Measurements from ENCODE around the gene H6PD.

Gene H6PD

GRCh38 chr1:9207086-9207485 lies 27.5 kb upstream of the H6PD start:
- DNase-seq (ENCODE audit: low read depth in 3 of 3), result no peak

DNA sequence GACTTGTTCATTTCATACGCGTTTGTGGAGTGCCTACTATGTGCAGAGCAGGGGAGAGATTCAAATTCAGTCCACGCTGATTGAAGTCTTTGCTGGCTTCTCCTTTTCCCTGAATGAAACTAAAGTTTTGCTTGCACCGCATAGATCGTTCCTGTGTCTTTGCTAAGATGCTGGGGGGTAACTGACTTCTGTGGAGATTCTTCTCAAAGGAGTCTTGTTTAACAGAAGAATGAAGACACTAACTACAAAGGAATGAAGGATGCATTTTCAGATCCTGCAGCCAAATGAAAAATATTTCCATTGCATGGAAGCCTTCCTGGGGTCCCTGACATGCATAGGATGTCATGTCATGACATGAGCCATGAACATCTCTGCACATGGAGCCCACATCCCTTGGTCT lies 26.9 kb upstream of the H6PD start:
- no peak for DNase-seq (ENCODE audit: low read depth in 3 of 3)

DNA sequence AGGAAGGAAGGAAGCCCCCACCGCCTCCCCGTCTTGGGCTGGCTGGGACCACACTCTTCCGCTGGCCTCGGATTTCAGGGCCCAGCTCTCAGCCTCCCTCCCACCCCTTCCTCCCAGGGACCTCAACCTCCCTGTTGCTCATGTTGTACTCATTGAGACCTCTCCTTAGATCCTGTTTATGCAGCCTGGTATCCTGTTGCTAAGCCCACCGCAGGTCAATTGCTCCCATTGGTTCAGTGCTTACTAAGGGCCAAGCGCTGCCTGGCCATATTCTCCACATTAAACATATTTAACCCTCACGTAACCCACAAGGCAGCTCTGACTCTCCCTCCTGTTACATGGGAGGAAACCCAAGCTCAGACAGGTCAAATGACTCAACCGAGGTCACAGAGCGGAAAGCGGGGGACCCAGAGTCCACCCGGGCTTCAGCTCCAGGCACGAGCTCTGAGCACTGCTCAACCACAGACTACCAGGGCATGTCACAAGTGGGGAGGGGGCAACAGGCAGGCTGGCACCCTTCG lies 23.2 kb upstream of the H6PD start:
- no peak for DNase-seq (ENCODE audit: low read depth in 3 of 3)

GRCh38 chr1:9212735-9213134 lies 21.8 kb upstream of the H6PD start:
- no peak for DNase-seq (ENCODE audit: low read depth in 3 of 3)

DNA sequence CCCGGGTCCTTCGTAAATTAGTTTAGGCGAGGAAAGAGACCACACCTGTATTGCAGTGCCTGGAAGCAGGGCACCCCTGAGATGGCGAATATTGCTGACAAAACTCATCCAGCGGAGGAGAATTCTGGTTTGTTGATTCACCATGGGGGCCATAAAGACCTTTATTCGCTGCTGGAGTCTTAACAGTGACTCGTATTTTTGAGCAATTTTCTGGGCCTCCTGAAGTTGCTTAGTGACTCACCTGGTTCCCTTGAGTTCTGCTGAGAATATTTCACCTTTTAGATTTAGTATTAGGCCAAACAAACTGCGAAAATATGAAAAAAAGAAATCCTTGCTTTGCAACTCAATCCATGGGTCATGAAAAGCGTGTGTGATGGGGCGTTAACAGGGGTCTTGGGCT lies 20.6 kb upstream of the H6PD start:
- no peak for DNase-seq (ENCODE audit: low read depth in 3 of 3)

GRCh38 chr1:9218917-9219316 lies 15.7 kb upstream of the H6PD start:
- DNase-seq (ENCODE audit: low read depth in 3 of 3), result no peak

DNA sequence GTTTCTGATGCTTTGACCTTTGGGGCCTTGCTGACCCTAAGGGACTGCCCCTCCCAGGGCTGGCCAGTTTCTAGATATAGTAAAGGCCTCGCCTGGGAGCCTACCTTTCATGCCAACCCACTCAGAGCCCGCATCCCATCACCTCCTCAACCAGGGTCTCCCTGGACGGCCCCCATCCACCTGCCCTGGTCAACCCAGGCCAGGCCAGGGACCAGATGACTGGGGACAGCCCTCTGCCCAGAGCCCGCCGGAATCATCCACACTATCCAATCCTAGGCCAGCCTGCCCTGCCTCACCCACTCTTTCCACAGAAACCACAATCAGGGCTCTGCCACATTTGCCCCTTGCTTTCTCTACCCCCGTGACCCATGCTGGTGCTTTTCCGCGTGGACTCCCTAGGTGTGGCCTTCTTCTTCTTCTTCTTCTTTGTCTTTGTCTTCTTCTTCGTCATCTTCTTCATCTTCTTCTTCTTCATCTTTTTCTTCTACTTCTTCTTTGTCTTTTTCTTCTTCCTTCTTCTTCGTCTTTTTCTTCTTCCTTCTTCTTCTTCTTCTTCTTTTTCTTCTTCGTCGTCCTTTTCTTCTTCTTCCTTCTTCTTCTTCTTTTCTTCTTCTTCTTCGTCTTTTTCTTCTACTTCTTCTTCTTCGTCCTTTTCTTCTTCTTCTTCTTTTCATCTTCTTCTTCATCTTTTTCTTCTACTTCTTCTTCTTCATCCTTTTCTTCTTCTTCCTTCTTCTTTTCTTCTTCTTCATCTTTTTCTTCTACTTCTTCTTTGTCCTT lies 11.5 kb upstream of the H6PD start:
- DNase-seq (ENCODE audit: low read depth in 3 of 3), result no peak

DNA sequence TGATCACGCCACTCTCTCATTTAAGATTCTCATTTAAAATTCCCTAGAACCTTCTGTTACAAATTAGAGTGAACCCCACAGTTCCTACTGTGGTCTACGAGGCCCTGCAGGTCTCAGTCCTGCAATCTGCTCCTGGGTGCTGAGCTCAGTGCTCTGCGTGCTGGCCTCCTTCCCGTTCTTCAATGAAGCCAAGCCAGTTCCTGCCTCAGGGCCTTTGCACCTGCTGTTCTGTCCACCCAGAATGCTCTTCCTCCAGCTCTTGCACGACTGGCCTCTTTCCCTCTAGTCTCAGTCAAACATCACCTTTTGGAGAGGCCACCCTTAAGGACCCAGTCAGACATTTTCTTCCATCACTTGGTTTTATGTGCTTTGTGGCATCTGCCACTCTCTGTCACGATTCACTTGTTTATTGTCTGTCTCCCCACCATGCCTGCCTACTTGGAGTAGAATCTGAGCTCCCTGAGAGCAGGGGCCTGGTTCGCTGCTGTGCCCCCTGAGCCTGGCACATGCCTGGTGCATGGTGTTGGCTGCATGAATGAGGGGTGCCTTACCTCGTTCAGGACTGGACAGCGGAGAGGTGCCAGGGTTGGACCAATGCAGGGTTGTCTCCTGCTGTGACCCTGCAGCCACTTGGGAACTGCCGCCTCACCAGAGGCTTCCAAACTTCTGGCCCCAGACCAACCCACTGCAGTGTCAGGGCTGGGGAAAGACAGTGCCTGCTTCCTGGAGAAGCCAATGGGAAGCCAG lies 9.7 kb upstream of the H6PD start:
- DNase-seq (ENCODE audit: low read depth in 3 of 3), result no peak

DNA sequence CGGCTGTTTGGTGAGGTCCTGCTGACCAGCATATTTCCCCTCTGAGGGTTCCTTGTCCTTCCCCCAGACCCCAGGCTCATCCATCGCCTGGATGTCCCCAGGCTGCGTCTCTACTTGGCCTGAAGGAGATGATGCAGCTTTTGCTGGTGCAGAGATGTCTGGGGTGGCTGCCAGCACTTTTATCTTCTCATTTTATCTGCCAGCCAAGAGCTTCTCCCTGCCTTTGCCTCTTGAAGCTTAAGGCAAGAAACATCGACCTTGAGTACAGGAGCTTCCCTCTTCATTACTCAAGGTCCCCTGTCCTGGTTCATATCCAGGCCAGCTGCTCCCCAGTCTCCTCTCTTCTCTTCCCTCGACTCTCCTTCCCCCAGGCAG lies 9.2 kb upstream of the H6PD start:
- no peak for DNase-seq (ENCODE audit: low read depth in 3 of 3)

GRCh38 chr1:9228609-9229008 lies 6.0 kb upstream of the H6PD start:
- no peak for DNase-seq (ENCODE audit: low read depth in 3 of 3)

GRCh38 chr1:9229549-9229948 lies 5.0 kb upstream of the H6PD start:
- no peak for DNase-seq (ENCODE audit: low read depth in 3 of 3)

DNA sequence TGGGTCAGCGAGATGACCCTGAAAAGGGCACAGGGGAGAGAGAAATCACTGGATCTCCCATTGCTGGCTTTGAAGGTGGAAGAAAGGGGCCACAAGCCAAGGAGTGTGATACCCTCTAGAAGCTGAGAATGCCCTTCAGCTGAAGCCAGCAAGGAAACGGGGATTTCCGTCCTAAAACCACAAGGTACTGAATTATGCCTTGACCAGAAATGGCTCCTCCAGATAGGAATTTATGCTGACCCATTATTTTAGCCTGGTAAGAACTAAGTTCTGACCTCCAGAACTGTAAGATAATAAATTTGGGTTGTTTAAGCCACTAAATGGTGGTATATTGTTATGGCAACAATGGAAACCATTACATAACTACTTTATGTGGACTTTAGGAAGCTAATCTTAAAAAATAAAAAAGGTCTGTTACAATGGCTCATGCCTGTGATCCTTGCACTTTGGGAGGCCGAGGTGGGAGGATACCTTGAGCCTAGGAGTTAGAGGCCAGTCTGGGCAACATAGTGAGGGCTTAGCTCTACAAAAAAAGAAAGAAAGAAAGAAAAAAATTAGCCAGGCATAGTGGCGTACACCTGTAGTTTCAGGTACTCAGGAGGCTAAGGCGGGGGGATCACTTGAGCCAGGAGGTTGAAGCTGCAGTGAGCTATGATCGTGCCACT lies 3.6 kb upstream of the H6PD start:
- DNase-seq (ENCODE audit: low read depth in 3 of 3), result no peak

- no peak for DNase-seq (ENCODE audit: low read depth in 3 of 3)
Observed at GRCh38 chr1:9231648-9232332, 2.8 kb upstream of the H6PD start.

DNA sequence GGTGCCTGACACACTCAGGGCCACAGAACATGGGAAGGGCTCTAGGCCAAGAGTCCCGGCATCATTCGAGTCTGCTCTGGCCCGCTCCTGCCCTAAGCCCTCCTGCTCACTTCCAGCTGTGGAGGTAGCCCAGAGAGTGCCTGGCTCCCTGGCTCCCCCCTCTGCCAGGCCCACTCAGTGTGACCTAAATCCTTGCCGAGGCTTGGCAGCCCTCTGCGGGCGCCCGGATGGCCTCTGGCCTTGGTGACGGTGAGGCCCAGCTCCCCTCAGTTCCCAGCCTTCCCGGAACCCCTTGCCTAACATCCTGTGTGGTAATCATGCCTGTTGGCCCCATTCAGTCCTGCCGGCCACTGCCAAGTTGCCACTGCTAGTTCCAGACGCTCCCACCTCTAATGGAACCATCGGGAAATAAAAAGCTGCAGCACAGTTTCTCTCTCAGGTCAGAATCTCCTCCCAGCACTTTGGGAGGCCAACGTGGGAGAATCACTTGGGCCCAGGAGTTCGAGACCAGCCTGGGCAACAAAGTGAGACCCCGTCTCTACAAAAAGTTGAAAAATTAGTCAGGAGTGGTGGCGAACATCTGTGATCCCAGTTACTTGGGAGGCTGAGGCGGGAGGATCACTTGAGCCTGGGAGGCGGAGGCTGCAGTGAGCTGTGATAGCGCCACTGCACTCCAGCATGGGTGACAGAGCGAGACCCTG lies 1.2 kb upstream of the H6PD start:
- no peak for DNase-seq (ENCODE audit: low read depth in 3 of 3)

DNA sequence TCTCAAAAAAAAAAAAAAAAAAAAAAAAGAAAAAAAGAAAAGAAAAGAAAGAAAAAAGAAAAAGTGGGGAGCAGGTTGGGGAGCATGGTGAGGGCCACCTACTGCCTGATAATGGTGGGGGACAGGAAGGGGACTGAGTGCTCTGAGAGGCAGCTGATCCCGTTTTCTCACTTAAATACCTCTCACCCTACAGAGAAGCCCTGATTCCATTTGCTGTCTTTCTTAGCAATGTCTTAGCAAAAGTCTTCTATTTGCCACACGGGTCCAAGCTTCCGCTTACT lies 692 bp upstream of the H6PD start:
- DNase-seq (ENCODE audit: low read depth in 3 of 3), result no peak

GRCh38 chr1:9235096-9235459 lies 504 bp downstream of the H6PD start:
- no peak for DNase-seq (ENCODE audit: low read depth in 3 of 3)

DNA sequence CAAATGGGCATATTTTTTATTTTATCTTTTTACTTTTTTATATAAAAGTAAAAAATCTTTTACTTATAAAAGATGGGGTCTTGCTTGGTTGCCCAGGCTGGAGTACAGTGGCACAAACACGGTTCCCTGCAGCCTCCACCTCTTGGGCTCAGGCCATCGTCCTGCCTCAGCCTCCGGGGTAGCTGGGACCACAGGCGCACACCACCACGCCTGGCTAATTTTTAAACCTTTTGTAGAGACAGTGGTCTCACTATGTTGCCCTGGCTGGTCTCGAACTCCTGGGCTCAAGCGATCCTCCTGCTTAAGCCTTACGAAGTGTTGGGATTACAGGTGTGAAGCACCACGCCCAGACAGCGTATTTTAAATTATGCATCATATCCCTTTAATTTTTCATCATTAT lies 986 bp downstream of the H6PD start:
- DNase-seq (ENCODE audit: low read depth in 3 of 3), result no peak

DNA sequence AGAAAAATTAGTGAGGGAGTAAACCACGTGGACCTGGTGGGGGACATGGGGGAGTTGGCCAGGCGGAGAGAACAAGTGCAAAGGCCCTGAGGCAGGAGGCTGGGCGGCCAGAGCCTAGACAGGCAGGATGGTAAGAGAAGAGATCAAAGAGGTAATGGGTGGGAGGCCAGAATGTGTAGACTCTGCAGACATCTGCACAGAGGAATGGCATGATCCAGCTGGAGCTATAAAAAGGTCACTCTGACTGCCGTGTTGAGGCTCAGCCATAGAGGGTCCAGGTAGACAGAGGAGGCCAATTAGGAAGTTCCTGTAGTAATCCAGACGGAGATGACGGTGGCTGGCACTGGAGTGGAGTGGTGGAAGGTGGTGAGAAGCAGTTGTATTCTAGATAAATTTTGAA lies 3.6 kb downstream of the H6PD start:
- DNase-seq (ENCODE audit: low read depth in 3 of 3), result no peak

GRCh38 chr1:9238550-9238949 lies 4.0 kb downstream of the H6PD start:
- no peak for DNase-seq (ENCODE audit: low read depth in 3 of 3)

- peak in 1 of 3 experiments; percentile 55 for DNase-seq (ENCODE audit: low read depth in 3 of 3)
Observed at GRCh38 chr1:9239622-9240401, 5.2 kb downstream of the H6PD start.
